Endodermal cell (in vitro differentiated cells): ENCODE data around the gene NBEAL2. TPM values are rescaled to one million over a fixed set of nuclear protein-coding genes. Genes with fewer than 3 reads are reported as not detected.

Experiments used
- DNase-seq: peaks from one replicate; pipeline ENCODE4 v3.0.0-alpha.2; 2017
- H3K27ac ChIP-seq: 2 replicates; pipeline ENCODE4 v1.5.1; 2013; ENCODE audit warnings: mild to moderate bottlenecking, low read depth, low read length, moderate library complexity
- H3K27me3 ChIP-seq: 2 replicates; pipeline ENCODE4 v1.6.1; 2013; ENCODE audit warnings: mild to moderate bottlenecking, low read length, moderate library complexity; ENCODE audit not compliant: insufficient read depth, control insufficient read depth, poor library complexity, severe bottlenecking
- H3K36me3 ChIP-seq: 2 replicates; pipeline ENCODE4 v1.7.0; 2013; ENCODE audit warnings: mild to moderate bottlenecking, low read length, moderate library complexity; ENCODE audit not compliant: control insufficient read depth, insufficient read depth
- H3K4me1 ChIP-seq: one replicate; pipeline ENCODE4 v1.7.0; 2013; ENCODE audit warnings: low read length; ENCODE audit not compliant: control insufficient read depth, insufficient read depth
- H3K4me3 ChIP-seq: 2 replicates; pipeline ENCODE4 v1.5.1; 2013; ENCODE audit warnings: mild to moderate bottlenecking, low read length, moderate library complexity
- H3K9ac ChIP-seq: 2 replicates; pipeline ENCODE4 v1.6.1; 2013; ENCODE audit warnings: mild to moderate bottlenecking, low read length, moderate library complexity; ENCODE audit not compliant: poor library complexity, severe bottlenecking; ENCODE audit errors: extremely low read depth
- H3K9me3 ChIP-seq: 2 replicates; pipeline ENCODE4 v1.6.1; 2013; ENCODE audit warnings: mild to moderate bottlenecking, low read length, moderate library complexity; ENCODE audit not compliant: control insufficient read depth
- H3K27ac Mint-ChIP-seq: 2 replicates; pipeline ENCODE4 v1.8.0; 2020; ENCODE audit warnings: mixed read lengths
- H3K27me3 Mint-ChIP-seq: 2 replicates; pipeline ENCODE4 v1.8.0; 2021; ENCODE audit warnings: mild to moderate bottlenecking, mixed read lengths; ENCODE audit not compliant: insufficient read depth
- H3K36me3 Mint-ChIP-seq: 2 replicates; pipeline ENCODE4 v1.8.0; 2020; ENCODE audit warnings: low read depth, mixed read lengths
- H3K4me1 Mint-ChIP-seq: 2 replicates; pipeline ENCODE4 v1.8.0; 2020; ENCODE audit warnings: mixed read lengths
- H3K4me3 Mint-ChIP-seq: 2 replicates; pipeline ENCODE4 v1.8.0; 2020; ENCODE audit warnings: mild to moderate bottlenecking, moderate library complexity, mixed read lengths
- H3K9me3 Mint-ChIP-seq: 2 replicates; pipeline ENCODE4 v1.8.0; 2020; ENCODE audit warnings: mild to moderate bottlenecking, mixed read lengths
- CTCF ChIP-seq: fragments of 200-600 bp; sonication (generic); conservative IDR thresholded peaks from 2 replicates; pipeline ENCODE4 v1.5.0; 2021; ENCODE audit warnings: antibody characterized with exemption, mild to moderate bottlenecking
- WGBS, 2 experiments: methylation state at CpG; one replicate each; pipeline versions ENCODE4 v1.1.5 to v1.1.7; 2013; ENCODE audit warnings: missing lambda C conversion rate in 2 of 2, mixed read lengths in 1 of 2; ENCODE audit not compliant: insufficient coverage in 1 of 2, insufficient read length in 1 of 2; 5-methylcytosine and 5-hydroxymethylcytosine counted together
- total RNA-seq, 2 donors: library from RNA; stranded (reverse); fragmentation: NEBNext Ultra II Directional in 1 of 2; extraction: Animal tissue kit (Norgen Biotek cat#: 25700) in 1 of 2; gene quantifications; 2 replicates in 1 of 2; 3 replicates in 1 of 2; pipeline ENCODE4 v1.2.1, GENCODE V29; 2021

NBEAL2 gene
- total RNA-seq, 2 donors from 2014 or later: 59.2 to 64.0 TPM

GRCh38 chr3:46970391-46971091 lies 8.9 kb upstream of the NBEAL2 start:
- Histone ChIP-seq H3K9me3 (no peaks in the 10 kb centered on the region), H3K36me3 (peaks cover 51% of the 10 kb centered on the region), H3K27me3 (no peaks in the 10 kb centered on the region), H3K4me1 (peaks cover 3% of the 10 kb centered on the region), H3K4me3 (no peak overlapping the region), H3K9ac (no peak overlapping the region), H3K27ac (no peak overlapping the region)
- Mint-ChIP-seq H3K4me3 (no peak overlapping the region), H3K36me3 (peaks cover 31% of the 10 kb centered on the region), H3K27me3 (no peaks in the 10 kb centered on the region), H3K27ac (peak overlapping the region; percentile 31), H3K9me3 (no peaks in the 10 kb centered on the region), H3K4me1 (peaks cover 34% of the 10 kb centered on the region)
- TF ChIP-seq CTCF: no peak
- 92 to 94% methylated on average over 2 to 3 of the region's 3 CpGs for WGBS, 2 experiments
- DNase-seq: no peak

DNA sequence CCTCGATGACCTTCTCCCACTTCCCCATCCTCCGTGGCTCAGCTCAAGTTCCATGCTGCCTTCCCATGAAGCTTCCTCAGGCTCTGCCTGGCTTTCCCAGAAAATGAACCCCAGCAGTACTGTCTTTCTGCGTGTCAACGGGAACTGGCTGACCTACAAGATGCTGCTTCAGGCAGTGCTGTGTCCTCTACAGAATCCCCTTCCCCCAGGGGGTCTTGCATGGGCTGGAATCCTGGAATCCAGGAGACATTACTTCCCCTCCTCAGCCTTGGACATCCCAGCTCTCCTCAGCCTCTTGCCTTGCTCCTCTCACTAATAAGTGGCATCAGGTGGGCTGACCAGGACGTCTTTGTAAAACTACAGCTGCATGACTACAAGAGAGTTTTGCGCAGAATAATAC lies 8.3 kb upstream of the NBEAL2 start:
- no peak overlapping the region for H3K4me3 ChIP-seq
- Mint-ChIP-seq H3K36me3 (peaks cover 26% of the 10 kb centered on the region), H3K4me1 (peaks cover 28% of the 10 kb centered on the region), H3K4me3 (no peak overlapping the region), H3K27me3 (no peaks in the 10 kb centered on the region), H3K27ac (peak overlapping the region; percentile 31), H3K9me3 (no peaks in the 10 kb centered on the region)
- no peak overlapping the region for H3K27ac ChIP-seq
- no peaks in the 10 kb centered on the region for H3K27me3 ChIP-seq
- no peak for TF ChIP-seq CTCF
- peaks cover 46% of the 10 kb centered on the region for H3K36me3 ChIP-seq
- WGBS, 2 experiments: 92 to 96% methylated on average over 5 to 6 of the region's 6 CpGs
- no peak overlapping the region for H3K9ac ChIP-seq
- H3K4me1 ChIP-seq: peaks cover 2% of the 10 kb centered on the region
- H3K9me3 ChIP-seq: no peaks in the 10 kb centered on the region
- DNase-seq: no peak

DNA sequence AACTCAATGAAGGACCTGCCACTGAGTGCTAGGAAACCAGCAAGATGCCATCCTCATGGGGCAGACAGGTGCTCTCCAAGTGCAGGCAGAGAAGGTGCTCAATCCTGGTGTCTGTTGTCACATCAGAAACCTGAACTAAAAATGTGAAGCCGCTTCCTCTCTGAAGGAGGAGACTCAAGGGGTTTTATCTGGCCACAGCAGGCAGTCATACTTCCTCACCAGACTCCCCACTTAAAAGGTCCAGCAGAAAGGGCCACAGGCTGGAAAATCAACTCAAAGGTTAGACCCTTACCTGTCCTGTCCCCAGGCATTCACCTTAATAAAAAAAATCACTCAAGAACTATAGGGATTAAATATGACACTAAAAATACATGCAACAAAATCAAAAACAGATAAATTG lies 7.7 kb upstream of the NBEAL2 start:
- Mint-ChIP-seq H3K4me1 (peaks cover 23% of the 10 kb centered on the region), H3K4me3 (no peak overlapping the region), H3K9me3 (no peaks in the 10 kb centered on the region), H3K27ac (peak overlapping the region; percentile 31), H3K27me3 (no peaks in the 10 kb centered on the region), H3K36me3 (peaks cover 25% of the 10 kb centered on the region)
- DNase-seq: no peak
- peaks cover 2% of the 10 kb centered on the region for H3K4me1 ChIP-seq
- no peak overlapping the region for H3K27ac ChIP-seq
- H3K27me3 ChIP-seq: no peaks in the 10 kb centered on the region
- 88 to 97% methylated on average over 1 of the region's 1 CpG for WGBS, 2 experiments
- no peaks in the 10 kb centered on the region for H3K9me3 ChIP-seq
- H3K9ac ChIP-seq: no peak overlapping the region
- H3K4me3 ChIP-seq: no peak overlapping the region
- peaks cover 46% of the 10 kb centered on the region for H3K36me3 ChIP-seq
- no peak for TF ChIP-seq CTCF
